Activated CD8-positive, alpha-beta T cell treated with anti-CD3 and anti-CD28 coated beads, Interleukin-2, amount 10 ng/mL, durations not matched to agents 7 days and 5 days (primary cell): ENCODE data around the gene MSH6. TPM values are rescaled to one million over a fixed set of nuclear protein-coding genes. Genes with fewer than 3 reads are reported as not detected.
"Not testable (repeated sequence)": the region's sequence is repeated elsewhere in the genome, so short reads cannot be mapped to it uniquely, and the experiment has no call there.

Experiments used
- ATAC-seq: fragments of 150-1000 bp; cut with Tn5 transposase; one replicate; pipeline ENCODE4 v1.10.0; 2021; ENCODE audit warnings: moderate library complexity
- CTCF ChIA-PET: fragments of 350-600 bp; sonication (Branson Sonifier 250); formaldehyde crosslinking; loops from one replicate; lab custom pipeline; 2021; ENCODE audit warnings: antibody characterized with exemption; lab: Charles Lee
- POLR2A ChIA-PET: fragments of 350-600 bp; sonication (Branson Sonifier 250); formaldehyde crosslinking; loops from one replicate; lab custom pipeline; 2021; ENCODE audit warnings: antibody characterized with exemption; lab: Charles Lee
- DNase-seq: peaks from one replicate; pipeline ENCODE4 v3.0.0-alpha.2; 2020
- H3K27ac Mint-ChIP-seq: one replicate; pipeline ENCODE4 v1.8.0; 2021; ENCODE audit warnings: mild to moderate bottlenecking, mixed read lengths
- H3K27me3 Mint-ChIP-seq: one replicate; pipeline ENCODE4 v1.8.0; 2021; ENCODE audit warnings: low read depth, mixed read lengths
- H3K36me3 Mint-ChIP-seq: one replicate; pipeline ENCODE4 v1.8.0; 2021; ENCODE audit warnings: low read depth, mixed read lengths
- H3K4me1 Mint-ChIP-seq: one replicate; pipeline ENCODE4 v1.8.0; 2021; ENCODE audit warnings: low read depth, mixed read lengths
- H3K4me3 Mint-ChIP-seq: one replicate; pipeline ENCODE4 v1.8.0; 2021; ENCODE audit warnings: mild to moderate bottlenecking, mixed read lengths
- H3K9me3 Mint-ChIP-seq: one replicate; pipeline ENCODE4 v1.8.0; 2022; ENCODE audit warnings: mixed read lengths; ENCODE audit not compliant: insufficient read depth
- total RNA-seq, 2 experiments: library from RNA; stranded (reverse); gene quantifications; one replicate each; pipeline ENCODE4 v1.2.3, GENCODE V29; 2021

The MSH6 gene
- total RNA-seq, 2 experiments from 2014 or later = 96.4 to 107 TPM

- Mint-ChIP-seq H3K4me3 (no peak overlapping the region), H3K27me3 (no peaks in the 10 kb centered on the region), H3K4me1 (no peaks in the 10 kb centered on the region), H3K36me3 (peaks cover 9% of the 10 kb centered on the region), H3K9me3 (no peaks in the 10 kb centered on the region), H3K27ac (no peak overlapping the region)
- ChIA-PET POLR2A (no interaction called here), CTCF (interaction anchor here (0.9 to 1.4 kb wide), 4 partner anchors 7 to 565 kb away, joined by 3 read pairs; no protein-coding TSS in a partner anchor)
- DNase-seq (no peak), ATAC-seq (no peak)
These were observed 67.3 kb downstream of the MSH6 start for GRCh38 chr2:47850198-47850597.

GRCh38 chr2:47853067-47853777 lies 70.3 kb downstream of the MSH6 start:
- H3K4me1 Mint-ChIP-seq = peaks cover 16% of the 10 kb centered on the region
- CTCF ChIA-PET = interaction anchor here (1.2 to 1.5 kb wide), 2 partner anchors 13 to 254 kb away, joined by 3 read pairs; no protein-coding TSS in a partner anchor

More at GRCh38 chr2:47853067-47853777, 70.3 kb downstream of the MSH6 start:
- H3K9me3 Mint-ChIP-seq, H3K27ac Mint-ChIP-seq, H3K27me3 Mint-ChIP-seq, H3K36me3 Mint-ChIP-seq, POLR2A ChIA-PET, ATAC-seq, H3K4me3 Mint-ChIP-seq, DNase-seq: not testable (repeated sequence)

Other genes with a start within 250 kb of the MSH6 start
- gene KCNK12, start 212.2 kb upstream of the MSH6 start, total RNA-seq = under 1 TPM; 0.16 to 0.31 TPM
- 10 to 100 TPM; 49.1 to 51.9 TPM for gene FBXO11, start 123.4 kb downstream of the MSH6 start, total RNA-seq